ENCODE results near the gene URB2. TPM values are rescaled to one million over a fixed set of nuclear protein-coding genes. Genes with fewer than 3 reads are reported as not detected.

The URB2 gene
- total RNA-seq, 2 donors from 2014 or later, result 18.6 to 20.3 TPM

DNA sequence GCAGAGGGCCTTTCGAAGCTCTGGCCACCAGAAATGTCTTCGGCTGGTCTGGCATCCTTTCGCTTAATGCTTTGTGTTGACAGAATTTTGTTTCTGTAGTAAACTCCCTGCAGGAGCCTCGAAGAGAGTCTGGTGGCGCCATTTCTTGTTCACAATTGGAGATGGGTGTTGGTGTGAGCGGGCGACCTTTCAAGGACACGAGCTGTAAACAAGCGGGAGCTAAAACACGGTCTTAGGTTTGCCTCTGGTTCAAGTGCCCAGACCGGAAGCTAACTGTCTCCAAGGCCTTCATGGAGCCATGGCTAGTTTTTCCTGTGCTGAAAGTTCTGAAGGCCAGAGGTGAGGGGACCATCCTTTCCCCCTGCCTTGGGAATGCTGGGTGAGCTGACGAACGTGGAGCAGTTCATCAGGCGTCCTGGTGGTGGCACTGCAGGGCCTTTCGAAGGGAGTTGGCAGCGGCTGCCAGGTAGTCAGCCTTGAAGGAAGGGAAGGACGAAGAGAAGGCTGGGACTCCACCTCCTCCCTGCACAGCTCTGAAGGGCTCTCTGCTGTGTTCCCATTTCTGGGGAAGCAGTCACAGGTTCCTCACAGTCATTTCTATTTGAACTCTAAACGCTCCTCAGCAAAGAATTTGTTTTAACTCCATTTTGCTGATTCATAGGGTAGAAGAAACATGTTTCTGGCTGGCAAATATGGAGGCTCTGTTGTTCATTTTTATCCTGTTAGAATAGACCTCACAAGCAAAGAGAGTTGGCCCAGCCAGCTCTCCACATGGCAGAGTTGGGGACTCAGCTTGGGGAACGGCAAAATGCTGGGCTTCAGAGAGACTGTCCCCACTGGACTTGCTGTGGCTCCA is 35.2 kb downstream of the URB2 start:
- no peak overlapping the region for H3K27ac Mint-ChIP-seq
- H3K9me3 Mint-ChIP-seq, result no peaks in the 10 kb centered on the region
- Histone ChIP-seq H3K27me3 (ENCODE audit: control insufficient read depth, insufficient read depth, low read length, poor library complexity, severe bottlenecking) (no peaks in the 10 kb centered on the region), H3K9ac (ENCODE audit: extremely low read depth, low read length, poor library complexity, severe bottlenecking) (no peak overlapping the region), H3K9me3 (ENCODE audit: control insufficient read depth, low read length) (no peaks in the 10 kb centered on the region), H3K36me3 (ENCODE audit: control insufficient read depth, insufficient read depth, low read length) (peaks cover 51% of the 10 kb centered on the region), H3K27ac (ENCODE audit: low read depth, low read length) (no peak overlapping the region), H3K4me3 (ENCODE audit: low read length) (no peak overlapping the region), H3K4me1 (ENCODE audit: control insufficient read depth, insufficient read depth, low read length) (no peaks in the 10 kb centered on the region)
- peak; percentile 96 for DNase-seq
- H3K4me3 Mint-ChIP-seq, result no peak overlapping the region
- 63 to 73% methylated on average over 14 to 19 of the region's 19 CpGs for WGBS, 2 experiments (ENCODE audit: insufficient coverage in 1 of 2, insufficient read length in 1 of 2)
- TF ChIP-seq, protein P1, sequence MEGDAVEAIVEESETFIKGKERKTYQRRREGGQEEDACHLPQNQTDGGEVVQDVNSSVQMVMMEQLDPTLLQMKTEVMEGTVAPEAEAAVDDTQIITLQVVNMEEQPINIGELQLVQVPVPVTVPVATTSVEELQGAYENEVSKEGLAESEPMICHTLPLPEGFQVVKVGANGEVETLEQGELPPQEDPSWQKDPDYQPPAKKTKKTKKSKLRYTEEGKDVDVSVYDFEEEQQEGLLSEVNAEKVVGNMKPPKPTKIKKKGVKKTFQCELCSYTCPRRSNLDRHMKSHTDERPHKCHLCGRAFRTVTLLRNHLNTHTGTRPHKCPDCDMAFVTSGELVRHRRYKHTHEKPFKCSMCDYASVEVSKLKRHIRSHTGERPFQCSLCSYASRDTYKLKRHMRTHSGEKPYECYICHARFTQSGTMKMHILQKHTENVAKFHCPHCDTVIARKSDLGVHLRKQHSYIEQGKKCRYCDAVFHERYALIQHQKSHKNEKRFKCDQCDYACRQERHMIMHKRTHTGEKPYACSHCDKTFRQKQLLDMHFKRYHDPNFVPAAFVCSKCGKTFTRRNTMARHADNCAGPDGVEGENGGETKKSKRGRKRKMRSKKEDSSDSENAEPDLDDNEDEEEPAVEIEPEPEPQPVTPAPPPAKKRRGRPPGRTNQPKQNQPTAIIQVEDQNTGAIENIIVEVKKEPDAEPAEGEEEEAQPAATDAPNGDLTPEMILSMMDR (conservative IDR thresholded peaks at IDR 0.05), result peak; percentile 92
- H3K27me3 Mint-ChIP-seq (ENCODE audit: insufficient read depth), result no peaks in the 10 kb centered on the region
- H3K4me1 Mint-ChIP-seq, result no peaks in the 10 kb centered on the region
- peaks cover 36% of the 10 kb centered on the region for H3K36me3 Mint-ChIP-seq (ENCODE audit: low read depth)

DNA sequence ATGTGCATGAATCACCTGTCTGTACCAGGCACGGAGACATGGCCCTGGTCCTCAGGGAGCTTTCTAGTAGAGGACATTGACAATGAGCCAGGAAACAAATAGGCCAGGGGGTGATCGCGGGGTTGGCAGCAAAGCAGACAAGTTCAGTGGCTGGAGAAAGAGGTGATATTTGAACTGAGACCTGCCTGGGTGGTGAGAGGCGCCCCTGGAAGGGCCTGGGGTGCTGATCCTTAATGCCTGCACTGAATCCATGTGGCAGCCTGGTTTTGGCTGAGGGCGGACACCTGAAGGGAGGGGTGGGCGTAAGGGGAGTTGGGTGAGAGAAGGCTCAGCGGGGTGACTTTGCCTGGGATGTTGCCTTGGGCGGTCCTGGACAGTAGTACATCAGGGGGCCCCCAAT is 35.9 kb downstream of the URB2 start:
- no peaks in the 10 kb centered on the region for H3K4me1 ChIP-seq (ENCODE audit: control insufficient read depth, insufficient read depth, low read length)
- peaks cover 46% of the 10 kb centered on the region for H3K36me3 ChIP-seq (ENCODE audit: control insufficient read depth, insufficient read depth, low read length)
- H3K27ac ChIP-seq (ENCODE audit: low read depth, low read length), result no peak overlapping the region
- no peak overlapping the region for H3K4me3 ChIP-seq (ENCODE audit: low read length)
- H3K9ac ChIP-seq (ENCODE audit: extremely low read depth, low read length, poor library complexity, severe bottlenecking), result no peak overlapping the region
- TF ChIP-seq, protein P1 (conservative IDR thresholded peaks at IDR 0.05), result no peak
- H3K27me3 ChIP-seq (ENCODE audit: control insufficient read depth, insufficient read depth, low read length, poor library complexity, severe bottlenecking), result no peaks in the 10 kb centered on the region
- Mint-ChIP-seq H3K27ac (no peak overlapping the region), H3K36me3 (ENCODE audit: low read depth) (peaks cover 32% of the 10 kb centered on the region), H3K9me3 (no peaks in the 10 kb centered on the region), H3K27me3 (ENCODE audit: insufficient read depth) (no peaks in the 10 kb centered on the region), H3K4me1 (no peaks in the 10 kb centered on the region), H3K4me3 (no peak overlapping the region)
- no peaks in the 10 kb centered on the region for H3K9me3 ChIP-seq (ENCODE audit: control insufficient read depth, low read length)
- no peak for DNase-seq
- 93 to 96% methylated on average over 5 to 8 of the region's 8 CpGs for WGBS, 2 experiments (ENCODE audit: insufficient coverage in 1 of 2, insufficient read length in 1 of 2)

DNA sequence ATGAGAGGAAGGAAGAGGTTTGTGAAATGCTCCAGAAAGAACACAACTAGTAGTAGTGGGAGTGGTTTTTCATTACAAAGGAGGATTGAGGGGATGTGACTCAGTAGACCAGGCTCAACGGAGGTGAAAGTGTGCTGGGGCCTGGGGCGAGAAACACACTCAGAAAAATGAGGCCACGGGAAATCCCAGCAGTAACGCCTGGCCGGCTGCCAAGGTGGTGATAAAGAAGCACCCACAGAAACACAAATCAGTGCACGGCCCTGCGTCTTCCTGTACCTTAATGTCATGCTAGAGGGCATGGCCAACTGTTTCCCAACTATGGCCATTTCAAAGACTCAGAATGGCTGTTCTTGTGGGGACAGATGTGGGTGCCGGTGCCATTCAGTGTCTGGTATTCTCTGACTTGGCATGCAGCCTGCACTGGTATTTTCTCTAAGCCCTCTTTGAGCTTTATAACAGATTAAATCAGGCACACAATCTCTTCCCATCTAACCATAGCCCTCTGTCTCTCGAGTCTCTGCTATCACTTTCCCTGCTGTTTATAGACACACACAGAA is 38.2 kb downstream of the URB2 start:
- H3K4me3 ChIP-seq (ENCODE audit: low read length), result no peak overlapping the region
- Mint-ChIP-seq H3K27me3 (ENCODE audit: insufficient read depth) (no peaks in the 10 kb centered on the region), H3K4me3 (no peak overlapping the region), H3K4me1 (no peaks in the 10 kb centered on the region), H3K27ac (no peak overlapping the region), H3K9me3 (no peaks in the 10 kb centered on the region), H3K36me3 (ENCODE audit: low read depth) (peaks cover 21% of the 10 kb centered on the region)
- H3K4me1 ChIP-seq (ENCODE audit: control insufficient read depth, insufficient read depth, low read length), result no peaks in the 10 kb centered on the region
- H3K9me3 ChIP-seq (ENCODE audit: control insufficient read depth, low read length), result no peaks in the 10 kb centered on the region
- H3K27ac ChIP-seq (ENCODE audit: low read depth, low read length), result no peak overlapping the region
- WGBS, 2 experiments (ENCODE audit: insufficient coverage in 1 of 2, insufficient read length in 1 of 2), result 92 to 94% methylated on average over 5 to 9 of the region's 9 CpGs
- DNase-seq, result no peak
- no peak overlapping the region for H3K9ac ChIP-seq (ENCODE audit: extremely low read depth, low read length, poor library complexity, severe bottlenecking)
- H3K36me3 ChIP-seq (ENCODE audit: control insufficient read depth, insufficient read depth, low read length), result peaks cover 26% of the 10 kb centered on the region
- TF ChIP-seq, protein P1 (conservative IDR thresholded peaks at IDR 0.05), result no peak
- H3K27me3 ChIP-seq (ENCODE audit: control insufficient read depth, insufficient read depth, low read length, poor library complexity, severe bottlenecking), result no peaks in the 10 kb centered on the region

Data from endodermal cell (in vitro differentiated cells).